WTC11 (cell line): ENCODE results near the gene OGFOD3. TPM values are rescaled to one million over a fixed set of nuclear protein-coding genes. Genes with fewer than 3 reads are reported as not detected.

Source experiments
- ATAC-seq: fragments of 200-7000 bp; cut with Tn5 transposase; 2 replicates; pipeline ENCODE4 v1.10.0; 2021; ENCODE audit warnings: mild to moderate bottlenecking, moderate library complexity
- CTCF ChIA-PET: fragments of 300-600 bp; sonication (Branson Sonifier 250); formaldehyde crosslinking; loops from one replicate; lab custom pipeline; 2021; ENCODE audit warnings: antibody characterized with exemption; lab: Charles Lee
- POLR2A ChIA-PET: fragments of 350-600 bp; sonication (Branson Sonifier 250); formaldehyde crosslinking; loops from one replicate; lab custom pipeline; 2021; ENCODE audit warnings: antibody characterized with exemption; lab: Charles Lee
- DNase-seq: peaks from one replicate; pipeline ENCODE4 v3.0.0; 2021; ENCODE audit warnings: low spot score
- H3K27ac Mint-ChIP-seq: 2 replicates; pipeline ENCODE4 v1.8.0; 2021; ENCODE audit warnings: mixed read lengths
- H3K27me3 Mint-ChIP-seq: 2 replicates; pipeline ENCODE4 v1.8.0; 2021; ENCODE audit warnings: low read depth, mild to moderate bottlenecking, moderate library complexity, mixed read lengths
- H3K36me3 Mint-ChIP-seq: 2 replicates; pipeline ENCODE4 v1.8.0; 2021; ENCODE audit warnings: mixed read lengths
- H3K4me1 Mint-ChIP-seq: 2 replicates; pipeline ENCODE4 v1.8.0; 2022; ENCODE audit warnings: mixed read lengths
- H3K4me3 Mint-ChIP-seq: 2 replicates; pipeline ENCODE4 v1.8.0; 2021; ENCODE audit warnings: mild to moderate bottlenecking, moderate library complexity, mixed read lengths
- H3K9me3 Mint-ChIP-seq: 2 replicates; pipeline ENCODE4 v1.8.0; 2021; ENCODE audit warnings: mixed read lengths
- ETV6 ChIP-seq: sonication (generic); formaldehyde crosslinking; IDR thresholded peaks from 2 replicates; pipeline ENCODE4 v1.8.1; 2022; ENCODE audit warnings: mild to moderate bottlenecking, missing genetic modification reagents
- GABPB1 ChIP-seq: sonication (generic); formaldehyde crosslinking; IDR thresholded peaks from 2 replicates; pipeline ENCODE4 v1.8.1; 2023; ENCODE audit warnings: mild to moderate bottlenecking, missing genetic modification reagents
- JAZF1 ChIP-seq: fragments of 250-450 bp; sonication (Bioruptor Pico); IDR thresholded peaks from 2 replicates; pipeline ENCODE4 v1.9.0; 2021; ENCODE audit warnings: moderate library complexity, mild to moderate bottlenecking, inconsistent platforms
- JUN ChIP-seq: sonication (generic); formaldehyde crosslinking; IDR thresholded peaks from 2 replicates; pipeline ENCODE4 v1.8.0; 2023; ENCODE audit warnings: mild to moderate bottlenecking, missing genetic modification reagents
- MYBL2 ChIP-seq: sonication (generic); formaldehyde crosslinking; IDR thresholded peaks from 2 replicates; pipeline ENCODE4 v1.8.1; 2023; ENCODE audit warnings: mild to moderate bottlenecking, moderate library complexity, missing genetic modification reagents
- NFE2L1 ChIP-seq: sonication (generic); formaldehyde crosslinking; IDR thresholded peaks from 2 replicates; pipeline ENCODE4 v1.8.1; 2023; ENCODE audit warnings: missing genetic modification reagents
- NR2C2 ChIP-seq: sonication (generic); formaldehyde crosslinking; IDR thresholded peaks from 2 replicates; pipeline ENCODE4 v1.8.0; 2022; ENCODE audit warnings: mild to moderate bottlenecking, missing genetic modification reagents
- OVOL2 ChIP-seq: fragments of 250-450 bp; sonication (Bioruptor Pico); IDR thresholded peaks from 2 replicates; pipeline ENCODE4 v1.9.0; 2021; ENCODE audit warnings: mild to moderate bottlenecking, borderline replicate concordance
- SMAD3 ChIP-seq: sonication (generic); formaldehyde crosslinking; IDR thresholded peaks from 2 replicates; pipeline ENCODE4 v1.8.0; 2022; ENCODE audit warnings: missing genetic modification reagents, mild to moderate bottlenecking, borderline replicate concordance
- SMAD4 ChIP-seq: sonication (generic); formaldehyde crosslinking; IDR thresholded peaks from 2 replicates; pipeline ENCODE4 v1.8.0; 2022; ENCODE audit warnings: mild to moderate bottlenecking, missing genetic modification reagents
- TEAD4 ChIP-seq: sonication (generic); formaldehyde crosslinking; IDR thresholded peaks from 2 replicates; pipeline ENCODE4 v1.8.0; 2022; ENCODE audit warnings: mild to moderate bottlenecking, missing genetic modification reagents
- ZNF121 ChIP-seq: sonication (generic); formaldehyde crosslinking; IDR thresholded peaks from 2 replicates; pipeline ENCODE4 v1.8.0; 2023; ENCODE audit warnings: missing genetic modification reagents
- ZNF232 ChIP-seq: sonication (generic); formaldehyde crosslinking; IDR thresholded peaks from 2 replicates; pipeline ENCODE4 v1.8.0; 2022; ENCODE audit warnings: mild to moderate bottlenecking, missing genetic modification reagents
- ZNF317 ChIP-seq: sonication (generic); formaldehyde crosslinking; IDR thresholded peaks from 2 replicates; pipeline ENCODE4 v1.8.1; 2023; ENCODE audit warnings: low read depth, mild to moderate bottlenecking, moderate library complexity, missing genetic modification reagents, borderline replicate concordance
- total RNA-seq: library from RNA; stranded (reverse); gene quantifications from 3 replicates; pipeline ENCODE4 v1.2.3, GENCODE V29; 2021
- TF ChIP-seq, protein P1 (sequence below): sonication (generic); formaldehyde crosslinking; IDR thresholded peaks from 2 replicates; pipeline ENCODE4 v1.8.1; 2023; ENCODE audit warnings: mild to moderate bottlenecking, missing genetic modification reagents, borderline replicate concordance
- TF ChIP-seq, protein P2 (sequence below): sonication (generic); formaldehyde crosslinking; conservative IDR thresholded peaks from 2 replicates; pipeline ENCODE4 v1.8.1; 2023; ENCODE audit warnings: mild to moderate bottlenecking, low read depth, missing genetic modification reagents, moderate library complexity
- TF ChIP-seq, protein P3 (sequence below): fragments of 250-450 bp; sonication (Bioruptor Pico); IDR thresholded peaks from 2 replicates; pipeline ENCODE4 v1.8.0; 2021; ENCODE audit warnings: mild to moderate bottlenecking
- TF ChIP-seq, protein P4 (sequence below): fragments of 250-450 bp; sonication (Bioruptor Pico); conservative IDR thresholded peaks from 2 replicates; pipeline ENCODE4 v1.9.0; 2021; ENCODE audit warnings: mild to moderate bottlenecking
- TF ChIP-seq, protein P5 (sequence below): fragments of 200-600 bp; IDR thresholded peaks from 2 replicates; pipeline ENCODE4 v1.8.0; 2022; ENCODE audit warnings: antibody characterized with exemption
- TF ChIP-seq, protein P6 (sequence below): sonication (generic); formaldehyde crosslinking; IDR thresholded peaks from 2 replicates; pipeline ENCODE4 v1.8.1; 2023; ENCODE audit warnings: mild to moderate bottlenecking, missing genetic modification reagents, moderate library complexity
- TF ChIP-seq, protein P7 (sequence below): sonication (generic); formaldehyde crosslinking; IDR thresholded peaks from 2 replicates; pipeline ENCODE4 v1.8.0; 2023; ENCODE audit warnings: missing genetic modification reagents
- TF ChIP-seq, protein P8 (sequence below): sonication (generic); formaldehyde crosslinking; conservative IDR thresholded peaks from 2 replicates; pipeline ENCODE4 v1.8.1; 2022; ENCODE audit warnings: mild to moderate bottlenecking, missing genetic modification reagents

OGFOD3 gene
- total RNA-seq, 1 experiment from 2014 or later: 20.4 TPM

DNA sequence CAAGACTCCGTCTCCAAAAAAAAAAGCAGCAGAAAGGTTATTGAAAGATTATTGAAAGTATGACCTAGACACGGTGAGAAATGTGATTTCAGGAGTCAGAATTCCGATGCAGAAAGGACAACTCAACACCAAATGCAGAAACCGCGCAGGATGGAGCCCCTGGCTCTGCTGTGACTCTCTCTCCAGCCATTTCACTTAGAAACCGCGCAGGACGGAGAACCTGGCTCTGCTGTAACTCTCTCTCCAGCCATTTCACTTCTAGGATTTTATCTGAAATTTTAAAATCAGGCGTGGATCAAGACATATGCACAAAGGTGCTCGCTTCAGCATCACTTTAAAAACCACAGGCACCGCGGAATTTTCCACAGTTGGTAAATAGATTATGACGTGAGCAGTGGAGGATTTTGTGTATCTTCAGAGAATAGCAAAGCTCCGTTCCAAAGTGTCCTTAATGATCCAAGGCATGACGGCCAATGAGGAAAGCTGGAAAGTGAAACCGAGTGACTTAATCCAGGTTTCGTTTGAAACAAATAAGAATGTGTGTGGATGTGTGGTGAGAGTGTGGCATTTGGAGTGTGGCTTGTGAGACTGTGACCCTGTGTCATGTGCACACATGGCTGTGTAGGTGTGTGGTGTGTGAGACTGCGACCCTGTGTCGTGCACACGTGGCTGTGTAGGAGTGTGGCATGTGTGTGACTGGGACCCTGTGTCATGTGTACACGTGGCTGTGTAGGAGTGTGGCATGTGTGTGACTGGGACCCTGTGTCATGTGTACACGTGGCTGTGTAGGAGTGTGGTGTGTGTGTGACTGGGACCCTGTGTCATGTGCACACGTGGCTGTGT, 37.3 kb downstream of the OGFOD3 start (continued):
- TF ChIP-seq, protein P1, sequence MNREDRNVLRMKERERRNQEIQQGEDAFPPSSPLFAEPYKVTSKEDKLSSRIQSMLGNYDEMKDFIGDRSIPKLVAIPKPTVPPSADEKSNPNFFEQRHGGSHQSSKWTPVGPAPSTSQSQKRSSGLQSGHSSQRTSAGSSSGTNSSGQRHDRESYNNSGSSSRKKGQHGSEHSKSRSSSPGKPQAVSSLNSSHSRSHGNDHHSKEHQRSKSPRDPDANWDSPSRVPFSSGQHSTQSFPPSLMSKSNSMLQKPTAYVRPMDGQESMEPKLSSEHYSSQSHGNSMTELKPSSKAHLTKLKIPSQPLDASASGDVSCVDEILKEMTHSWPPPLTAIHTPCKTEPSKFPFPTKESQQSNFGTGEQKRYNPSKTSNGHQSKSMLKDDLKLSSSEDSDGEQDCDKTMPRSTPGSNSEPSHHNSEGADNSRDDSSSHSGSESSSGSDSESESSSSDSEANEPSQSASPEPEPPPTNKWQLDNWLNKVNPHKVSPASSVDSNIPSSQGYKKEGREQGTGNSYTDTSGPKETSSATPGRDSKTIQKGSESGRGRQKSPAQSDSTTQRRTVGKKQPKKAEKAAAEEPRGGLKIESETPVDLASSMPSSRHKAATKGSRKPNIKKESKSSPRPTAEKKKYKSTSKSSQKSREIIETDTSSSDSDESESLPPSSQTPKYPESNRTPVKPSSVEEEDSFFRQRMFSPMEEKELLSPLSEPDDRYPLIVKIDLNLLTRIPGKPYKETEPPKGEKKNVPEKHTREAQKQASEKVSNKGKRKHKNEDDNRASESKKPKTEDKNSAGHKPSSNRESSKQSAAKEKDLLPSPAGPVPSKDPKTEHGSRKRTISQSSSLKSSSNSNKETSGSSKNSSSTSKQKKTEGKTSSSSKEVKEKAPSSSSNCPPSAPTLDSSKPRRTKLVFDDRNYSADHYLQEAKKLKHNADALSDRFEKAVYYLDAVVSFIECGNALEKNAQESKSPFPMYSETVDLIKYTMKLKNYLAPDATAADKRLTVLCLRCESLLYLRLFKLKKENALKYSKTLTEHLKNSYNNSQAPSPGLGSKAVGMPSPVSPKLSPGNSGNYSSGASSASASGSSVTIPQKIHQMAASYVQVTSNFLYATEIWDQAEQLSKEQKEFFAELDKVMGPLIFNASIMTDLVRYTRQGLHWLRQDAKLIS: no peak
- TF ChIP-seq NFE2L1: no peak
- no peak for TF ChIP-seq MYBL2 (CRISPR knock-in tag)
- no peak for TF ChIP-seq JAZF1
- no peak for TF ChIP-seq SMAD3 (CRISPR knock-in tag)
- TF ChIP-seq JUN (CRISPR knock-in tag): no peak

DNA sequence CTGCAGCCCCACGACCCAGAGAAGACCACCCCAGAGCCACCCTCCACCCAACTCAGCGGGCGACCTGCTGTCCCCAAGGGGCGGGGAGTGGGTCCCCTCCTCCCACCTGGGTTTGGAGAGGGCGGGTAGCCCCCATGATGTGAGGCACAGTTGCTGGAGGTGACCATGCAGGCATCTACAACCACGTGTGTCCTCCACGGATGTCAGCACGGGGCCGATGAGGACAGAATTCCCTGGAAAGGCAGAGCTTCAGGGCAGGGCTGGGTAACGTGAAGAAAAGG, 39.7 kb downstream of the OGFOD3 start:
- Mint-ChIP-seq H3K36me3 (no peaks in the 10 kb centered on the region), H3K27ac (no peak overlapping the region), H3K4me1 (no peaks in the 10 kb centered on the region), H3K27me3 (peaks cover 26% of the 10 kb centered on the region), H3K9me3 (no peaks in the 10 kb centered on the region), H3K4me3 (no peak overlapping the region)
- TF ChIP-seq, protein P2, sequence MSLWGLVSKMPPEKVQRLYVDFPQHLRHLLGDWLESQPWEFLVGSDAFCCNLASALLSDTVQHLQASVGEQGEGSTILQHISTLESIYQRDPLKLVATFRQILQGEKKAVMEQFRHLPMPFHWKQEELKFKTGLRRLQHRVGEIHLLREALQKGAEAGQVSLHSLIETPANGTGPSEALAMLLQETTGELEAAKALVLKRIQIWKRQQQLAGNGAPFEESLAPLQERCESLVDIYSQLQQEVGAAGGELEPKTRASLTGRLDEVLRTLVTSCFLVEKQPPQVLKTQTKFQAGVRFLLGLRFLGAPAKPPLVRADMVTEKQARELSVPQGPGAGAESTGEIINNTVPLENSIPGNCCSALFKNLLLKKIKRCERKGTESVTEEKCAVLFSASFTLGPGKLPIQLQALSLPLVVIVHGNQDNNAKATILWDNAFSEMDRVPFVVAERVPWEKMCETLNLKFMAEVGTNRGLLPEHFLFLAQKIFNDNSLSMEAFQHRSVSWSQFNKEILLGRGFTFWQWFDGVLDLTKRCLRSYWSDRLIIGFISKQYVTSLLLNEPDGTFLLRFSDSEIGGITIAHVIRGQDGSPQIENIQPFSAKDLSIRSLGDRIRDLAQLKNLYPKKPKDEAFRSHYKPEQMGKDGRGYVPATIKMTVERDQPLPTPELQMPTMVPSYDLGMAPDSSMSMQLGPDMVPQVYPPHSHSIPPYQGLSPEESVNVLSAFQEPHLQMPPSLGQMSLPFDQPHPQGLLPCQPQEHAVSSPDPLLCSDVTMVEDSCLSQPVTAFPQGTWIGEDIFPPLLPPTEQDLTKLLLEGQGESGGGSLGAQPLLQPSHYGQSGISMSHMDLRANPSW (CRISPR knock-in tag): no peak
- TF ChIP-seq, protein P3, sequence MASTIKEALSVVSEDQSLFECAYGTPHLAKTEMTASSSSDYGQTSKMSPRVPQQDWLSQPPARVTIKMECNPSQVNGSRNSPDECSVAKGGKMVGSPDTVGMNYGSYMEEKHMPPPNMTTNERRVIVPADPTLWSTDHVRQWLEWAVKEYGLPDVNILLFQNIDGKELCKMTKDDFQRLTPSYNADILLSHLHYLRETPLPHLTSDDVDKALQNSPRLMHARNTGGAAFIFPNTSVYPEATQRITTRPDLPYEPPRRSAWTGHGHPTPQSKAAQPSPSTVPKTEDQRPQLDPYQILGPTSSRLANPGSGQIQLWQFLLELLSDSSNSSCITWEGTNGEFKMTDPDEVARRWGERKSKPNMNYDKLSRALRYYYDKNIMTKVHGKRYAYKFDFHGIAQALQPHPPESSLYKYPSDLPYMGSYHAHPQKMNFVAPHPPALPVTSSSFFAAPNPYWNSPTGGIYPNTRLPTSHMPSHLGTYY (CRISPR knock-in tag): no peak
- TF ChIP-seq TEAD4 (CRISPR knock-in tag): no peak
- TF ChIP-seq, protein P4, sequence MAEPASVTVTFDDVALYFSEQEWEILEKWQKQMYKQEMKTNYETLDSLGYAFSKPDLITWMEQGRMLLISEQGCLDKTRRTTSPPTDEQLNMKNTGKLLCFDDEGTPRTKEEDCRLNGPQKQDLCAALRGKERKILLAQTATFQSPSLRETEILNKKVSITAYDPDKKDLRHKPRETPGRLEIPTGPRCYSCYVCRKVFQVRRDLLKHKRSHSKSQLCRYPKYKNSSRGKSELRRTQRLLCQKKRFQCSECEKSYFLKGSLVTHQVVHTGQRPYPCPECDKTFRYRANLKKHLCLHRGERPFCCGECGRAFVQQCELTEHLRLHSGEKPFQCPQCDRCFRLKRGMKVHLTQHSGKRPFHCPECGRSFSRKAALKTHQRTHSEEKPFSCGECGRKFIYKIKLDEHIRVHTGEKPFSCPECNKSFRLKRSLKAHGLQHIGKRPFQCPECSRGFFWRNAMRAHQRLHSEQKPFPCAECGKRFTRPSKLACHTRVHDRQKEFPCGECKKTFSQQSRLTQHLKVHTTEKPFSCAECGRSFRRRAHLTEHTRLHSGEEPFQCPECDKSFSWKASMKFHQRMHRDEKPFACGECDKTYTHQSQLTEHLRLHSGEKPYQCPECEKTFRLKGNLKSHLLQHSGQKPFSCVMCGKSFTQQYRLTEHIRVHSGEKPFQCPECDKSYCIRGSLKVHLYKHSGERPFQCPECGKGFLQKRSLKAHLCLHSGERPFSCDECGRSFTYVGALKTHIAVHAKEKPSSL (CRISPR knock-in tag): no peak
- no peak for TF ChIP-seq ZNF317 (CRISPR knock-in tag)
- TF ChIP-seq, protein P5, sequence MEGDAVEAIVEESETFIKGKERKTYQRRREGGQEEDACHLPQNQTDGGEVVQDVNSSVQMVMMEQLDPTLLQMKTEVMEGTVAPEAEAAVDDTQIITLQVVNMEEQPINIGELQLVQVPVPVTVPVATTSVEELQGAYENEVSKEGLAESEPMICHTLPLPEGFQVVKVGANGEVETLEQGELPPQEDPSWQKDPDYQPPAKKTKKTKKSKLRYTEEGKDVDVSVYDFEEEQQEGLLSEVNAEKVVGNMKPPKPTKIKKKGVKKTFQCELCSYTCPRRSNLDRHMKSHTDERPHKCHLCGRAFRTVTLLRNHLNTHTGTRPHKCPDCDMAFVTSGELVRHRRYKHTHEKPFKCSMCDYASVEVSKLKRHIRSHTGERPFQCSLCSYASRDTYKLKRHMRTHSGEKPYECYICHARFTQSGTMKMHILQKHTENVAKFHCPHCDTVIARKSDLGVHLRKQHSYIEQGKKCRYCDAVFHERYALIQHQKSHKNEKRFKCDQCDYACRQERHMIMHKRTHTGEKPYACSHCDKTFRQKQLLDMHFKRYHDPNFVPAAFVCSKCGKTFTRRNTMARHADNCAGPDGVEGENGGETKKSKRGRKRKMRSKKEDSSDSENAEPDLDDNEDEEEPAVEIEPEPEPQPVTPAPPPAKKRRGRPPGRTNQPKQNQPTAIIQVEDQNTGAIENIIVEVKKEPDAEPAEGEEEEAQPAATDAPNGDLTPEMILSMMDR: no peak
- TF ChIP-seq, protein P6, sequence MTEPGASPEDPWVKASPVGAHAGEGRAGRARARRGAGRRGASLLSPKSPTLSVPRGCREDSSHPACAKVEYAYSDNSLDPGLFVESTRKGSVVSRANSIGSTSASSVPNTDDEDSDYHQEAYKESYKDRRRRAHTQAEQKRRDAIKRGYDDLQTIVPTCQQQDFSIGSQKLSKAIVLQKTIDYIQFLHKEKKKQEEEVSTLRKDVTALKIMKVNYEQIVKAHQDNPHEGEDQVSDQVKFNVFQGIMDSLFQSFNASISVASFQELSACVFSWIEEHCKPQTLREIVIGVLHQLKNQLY: no peak
- no peak for TF ChIP-seq ZNF121
- TF ChIP-seq, protein P7, sequence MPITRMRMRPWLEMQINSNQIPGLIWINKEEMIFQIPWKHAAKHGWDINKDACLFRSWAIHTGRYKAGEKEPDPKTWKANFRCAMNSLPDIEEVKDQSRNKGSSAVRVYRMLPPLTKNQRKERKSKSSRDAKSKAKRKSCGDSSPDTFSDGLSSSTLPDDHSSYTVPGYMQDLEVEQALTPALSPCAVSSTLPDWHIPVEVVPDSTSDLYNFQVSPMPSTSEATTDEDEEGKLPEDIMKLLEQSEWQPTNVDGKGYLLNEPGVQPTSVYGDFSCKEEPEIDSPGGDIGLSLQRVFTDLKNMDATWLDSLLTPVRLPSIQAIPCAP (CRISPR knock-in tag): no peak
- no peak for TF ChIP-seq NR2C2 (CRISPR knock-in tag)
- TF ChIP-seq, protein P8, sequence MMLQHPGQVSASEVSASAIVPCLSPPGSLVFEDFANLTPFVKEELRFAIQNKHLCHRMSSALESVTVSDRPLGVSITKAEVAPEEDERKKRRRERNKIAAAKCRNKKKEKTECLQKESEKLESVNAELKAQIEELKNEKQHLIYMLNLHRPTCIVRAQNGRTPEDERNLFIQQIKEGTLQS (CRISPR knock-in tag): no peak
- no peak for TF ChIP-seq OVOL2 (CRISPR knock-in tag)
- TF ChIP-seq ZNF232 (CRISPR knock-in tag): no peak
- TF ChIP-seq ETV6: no peak
- TF ChIP-seq SMAD4 (CRISPR knock-in tag): no peak
- TF ChIP-seq GABPB1 (CRISPR knock-in tag): no peak
- DNase-seq (no peak), ATAC-seq (no peak)
- ChIA-PET CTCF (interaction anchor here (1.1 kb wide), 1 partner anchor 144 kb away, joined by 3 read pairs; no protein-coding TSS in a partner anchor), POLR2A (no interaction called here)
